A673 (cell line): ENCODE measurements around the gene LCE3E. TPM values are rescaled to one million over a fixed set of nuclear protein-coding genes. Genes with fewer than 3 reads are reported as not detected.
"Not testable (repeated sequence)": the region's sequence is repeated elsewhere in the genome, so short reads cannot be mapped to it uniquely, and the experiment has no call there.

Experiments used
- BruUV-seq: library from RNA; stranded (reverse); fragments of 400-500 nt; replicated peaks from 2 replicates; lab custom pipeline; 2021; lab: Mats Ljungman, UMichigan
- CTCF ChIA-PET: fragments of 300-600 bp; sonication (Branson Sonifier 250); formaldehyde crosslinking; loops from one replicate; lab custom pipeline; 2022; ENCODE audit warnings: antibody characterized with exemption; lab: Charles Lee
- POLR2A ChIA-PET: fragments of 300-600 bp; sonication (Branson Sonifier 250); formaldehyde crosslinking; loops from one replicate; lab custom pipeline; 2022; ENCODE audit warnings: antibody characterized with exemption; ENCODE audit not compliant: low non-redundant PET; lab: Charles Lee
- DNase-seq: peaks from one replicate; pipeline ENCODE4 v3.0.0-alpha.2; 2015; ENCODE audit warnings: low spot score
- H3K27ac ChIP-seq: fragments of 200-600 bp; sonication (generic); 2 replicates; pipeline ENCODE4 v1.5.1; 2016; ENCODE audit warnings: mixed run types, low read depth, mild to moderate bottlenecking, mixed read lengths, antibody characterized with exemption, low read length; ENCODE audit not compliant: poor library complexity, severe bottlenecking
- H3K27me3 ChIP-seq: fragments of 200-600 bp; sonication (generic); replicated peaks from 2 replicates; pipeline ENCODE4 v1.6.1; 2017; ENCODE audit warnings: mixed run types, low read depth, mild to moderate bottlenecking, mixed read lengths, antibody characterized with exemption, low read length; ENCODE audit not compliant: insufficient read depth, poor library complexity
- H3K36me3 ChIP-seq: fragments of 200-600 bp; sonication (generic); 2 replicates; pipeline ENCODE4 v1.6.1; 2016; ENCODE audit warnings: mixed run types, mild to moderate bottlenecking, mixed read lengths, antibody characterized with exemption, low read length; ENCODE audit not compliant: insufficient read depth, poor library complexity, severe bottlenecking
- H3K4me1 ChIP-seq: fragments of 200-600 bp; sonication (generic); 2 replicates; pipeline ENCODE4 v1.6.1; 2017; ENCODE audit warnings: mixed run types, mild to moderate bottlenecking, mixed read lengths, antibody characterized with exemption, low read length; ENCODE audit not compliant: insufficient read depth, poor library complexity, severe bottlenecking
- H3K4me3 ChIP-seq: fragments of 200-600 bp; sonication (generic); 2 replicates; pipeline ENCODE4 v1.5.1; 2016; ENCODE audit warnings: low read depth, mixed run types, mild to moderate bottlenecking, mixed read lengths, low read length; ENCODE audit not compliant: poor library complexity, severe bottlenecking
- H3K9me3 ChIP-seq: fragments of 200-600 bp; sonication (generic); 2 replicates; pipeline ENCODE4 v1.6.1; 2016; ENCODE audit warnings: mixed run types, low read depth, mild to moderate bottlenecking, mixed read lengths, antibody characterized with exemption, low read length; ENCODE audit not compliant: poor library complexity, severe bottlenecking
- EZH2 ChIP-seq: fragments of 200-600 bp; sonication (generic); IDR thresholded peaks from 2 replicates; pipeline ENCODE4 v1.6.1; 2017; ENCODE audit warnings: borderline replicate concordance, low read depth, mild to moderate bottlenecking, mixed read lengths, antibody characterized with exemption, low read length; ENCODE audit not compliant: poor library complexity, severe bottlenecking
- intact Hi-C: fragments of 100-400 bp; cut with micrococcal nuclease; formaldehyde crosslinking; loops from one replicate; pipeline ENCODE4 v1.10.0; 2022; ENCODE audit not compliant: unreplicated experiment
- total RNA-seq: library from RNA; stranded (reverse); gene quantifications from 2 replicates; pipeline ENCODE4 v1.2.3, GENCODE V29; 2021
- TF ChIP-seq, protein P1 (sequence below): fragments of 300-800, 200-600 bp; sonication (generic); conservative IDR thresholded peaks from 2 replicates; pipeline ENCODE4 v1.5.1; 2017; ENCODE audit warnings: low read depth, mild to moderate bottlenecking, antibody characterized with exemption, low read length, moderate library complexity, mixed read lengths

LCE3E gene
- total RNA-seq, 1 experiment from 2014 or later = not detected

DNA sequence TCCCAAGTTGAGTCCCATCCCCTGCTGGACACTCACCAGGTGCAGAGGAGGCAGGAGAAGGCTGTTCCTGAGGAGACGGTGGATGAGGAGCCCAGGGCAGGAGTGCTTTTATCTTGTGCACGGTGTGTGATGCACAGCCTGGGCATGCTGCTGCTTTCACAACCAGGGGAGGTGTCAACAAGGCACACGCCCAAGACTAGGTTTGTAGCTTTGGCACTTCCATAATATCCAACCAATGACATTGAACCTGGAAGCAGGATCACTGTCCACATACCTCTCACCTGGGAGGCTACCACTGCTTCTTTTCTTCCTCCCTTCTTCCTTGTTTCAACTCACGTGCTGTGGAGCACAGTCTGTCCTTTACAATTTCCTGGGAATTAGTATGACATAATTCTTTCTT, 13.9 kb upstream of the LCE3E start, which contains the start of gene LCE3D:
LCE3D (minus strand) TSS at position 84 of the 400 bp plus-strand sequence. CDS start 580 bp downstream, outside the sequence.
- Histone ChIP-seq H3K4me1 (no peaks in the 10 kb centered on the region), H3K9me3 (no peaks in the 10 kb centered on the region), H3K27me3 (peaks cover 23% of the 10 kb centered on the region), H3K4me3 (no peak within 1 kb of the TSS), H3K27ac (no peak within 1 kb of the TSS), H3K36me3 (no peaks in the 10 kb centered on the region)
- intact Hi-C loops = no loop called here
- DNase-seq = no peak
- BruUV-seq = no TSS peak
- CTCF ChIA-PET = no interaction called here
- no peak for TF ChIP-seq EZH2
- TF ChIP-seq, protein P1, sequence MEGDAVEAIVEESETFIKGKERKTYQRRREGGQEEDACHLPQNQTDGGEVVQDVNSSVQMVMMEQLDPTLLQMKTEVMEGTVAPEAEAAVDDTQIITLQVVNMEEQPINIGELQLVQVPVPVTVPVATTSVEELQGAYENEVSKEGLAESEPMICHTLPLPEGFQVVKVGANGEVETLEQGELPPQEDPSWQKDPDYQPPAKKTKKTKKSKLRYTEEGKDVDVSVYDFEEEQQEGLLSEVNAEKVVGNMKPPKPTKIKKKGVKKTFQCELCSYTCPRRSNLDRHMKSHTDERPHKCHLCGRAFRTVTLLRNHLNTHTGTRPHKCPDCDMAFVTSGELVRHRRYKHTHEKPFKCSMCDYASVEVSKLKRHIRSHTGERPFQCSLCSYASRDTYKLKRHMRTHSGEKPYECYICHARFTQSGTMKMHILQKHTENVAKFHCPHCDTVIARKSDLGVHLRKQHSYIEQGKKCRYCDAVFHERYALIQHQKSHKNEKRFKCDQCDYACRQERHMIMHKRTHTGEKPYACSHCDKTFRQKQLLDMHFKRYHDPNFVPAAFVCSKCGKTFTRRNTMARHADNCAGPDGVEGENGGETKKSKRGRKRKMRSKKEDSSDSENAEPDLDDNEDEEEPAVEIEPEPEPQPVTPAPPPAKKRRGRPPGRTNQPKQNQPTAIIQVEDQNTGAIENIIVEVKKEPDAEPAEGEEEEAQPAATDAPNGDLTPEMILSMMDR = no peak
- POLR2A ChIA-PET = no interaction called here

DNA sequence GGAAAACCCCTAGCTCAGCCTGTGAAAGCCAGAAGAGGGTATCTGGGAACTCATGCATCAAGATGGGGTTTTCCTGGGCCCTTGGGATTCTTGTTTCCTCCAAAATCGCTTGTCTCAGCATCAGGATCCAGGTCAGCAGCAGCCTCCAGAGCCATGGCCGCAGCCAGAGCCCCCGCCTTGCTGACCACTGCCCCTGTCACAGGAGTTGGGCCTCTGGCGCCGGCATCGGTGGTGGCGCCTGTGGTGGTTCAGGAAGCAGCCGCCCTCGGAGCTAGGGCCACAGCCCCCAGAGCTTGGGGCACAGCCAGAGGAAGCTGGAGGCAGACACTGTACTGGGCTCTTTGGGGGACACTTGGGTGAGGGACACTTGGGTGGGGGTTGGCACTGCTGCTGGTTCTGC, 12.9 kb upstream of the LCE3E start:
- not testable (repeated sequence) for BruUV-seq

DNA sequence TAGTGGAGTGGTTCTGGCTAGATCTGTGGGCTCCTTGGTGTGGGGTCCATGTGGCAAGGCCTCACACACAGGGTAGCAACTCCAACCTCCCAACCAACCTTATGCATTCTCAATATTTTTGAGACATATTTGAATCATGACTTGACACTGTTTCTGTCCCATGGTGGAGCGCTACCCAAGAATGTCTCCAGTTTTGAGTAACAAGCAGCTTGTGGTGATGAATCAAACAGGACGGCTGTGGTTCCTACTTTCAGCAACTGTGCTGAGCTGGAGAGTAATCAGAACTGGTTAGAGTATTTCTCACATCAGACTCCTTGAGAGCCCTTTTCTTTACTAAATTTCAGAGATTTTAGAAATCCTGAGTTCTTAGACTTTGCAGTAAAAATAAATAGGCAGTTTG, 10.6 kb upstream of the LCE3E start:
- Histone ChIP-seq H3K4me1 (no peaks in the 10 kb centered on the region), H3K27ac (no peak overlapping the region), H3K9me3 (no peaks in the 10 kb centered on the region), H3K36me3 (no peaks in the 10 kb centered on the region), H3K27me3 (peaks cover 17% of the 10 kb centered on the region), H3K4me3 (no peak overlapping the region)
- ChIA-PET POLR2A (no interaction called here), CTCF (no interaction called here)
- no TSS peak for BruUV-seq
- no peak for TF ChIP-seq EZH2
- TF ChIP-seq, protein P1 = no peak
- intact Hi-C loops = no loop called here
- DNase-seq = no peak

More for the DNA sequence above, 12.9 kb upstream of the LCE3E start:
- POLR2A ChIA-PET, CTCF ChIA-PET, H3K9me3 ChIP-seq, H3K4me3 ChIP-seq, H3K36me3 ChIP-seq, DNase-seq, H3K27ac ChIP-seq, intact Hi-C loops, H3K4me1 ChIP-seq: not testable (repeated sequence)
- peaks cover 23% of the 10 kb centered on the region for H3K27me3 ChIP-seq

DNA sequence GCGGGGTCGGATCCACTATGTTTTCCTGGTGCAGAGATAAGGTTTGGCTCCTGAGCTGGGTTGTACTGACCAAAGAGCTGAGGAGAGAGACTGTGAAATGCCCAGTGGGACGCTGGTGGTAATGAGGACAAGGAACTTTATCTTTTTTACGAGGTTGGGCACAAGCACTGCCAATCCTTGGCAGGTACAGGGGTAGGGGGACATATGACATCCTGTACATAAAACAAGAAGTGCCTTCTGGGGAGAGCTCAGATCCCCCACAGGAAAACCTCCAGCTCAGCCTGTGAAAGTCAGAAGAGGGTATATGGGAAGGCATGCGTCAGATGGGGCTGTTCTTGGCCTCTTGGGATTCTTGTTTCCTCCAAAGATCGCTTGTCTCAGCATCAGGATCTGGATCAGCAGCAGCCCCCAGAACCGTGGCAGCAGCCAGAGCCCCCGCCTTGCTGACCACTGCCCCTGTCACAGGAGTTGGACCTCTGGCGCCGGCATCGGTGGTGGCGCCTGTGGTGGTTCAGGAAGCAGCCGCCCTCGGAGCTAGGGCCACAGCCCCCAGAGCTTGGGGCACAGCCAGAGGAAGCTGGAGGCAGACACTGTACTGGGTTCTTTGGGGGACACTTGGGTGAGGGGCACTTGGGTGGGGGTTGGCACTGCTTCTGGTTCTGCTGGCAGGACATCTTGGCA, 905 bp downstream of the LCE3E start:
- H3K9me3 ChIP-seq = peaks cover 4% of the 10 kb centered on the region
- no peak overlapping the region for H3K4me3 ChIP-seq
- intact Hi-C loops = no loop called here
- CTCF ChIA-PET = no interaction called here
- no peaks in the 10 kb centered on the region for H3K4me1 ChIP-seq
- no peak for DNase-seq
- H3K27me3 ChIP-seq = no peaks in the 10 kb centered on the region
- H3K27ac ChIP-seq = no peak overlapping the region
- no peak for TF ChIP-seq EZH2
- H3K36me3 ChIP-seq = no peaks in the 10 kb centered on the region
- BruUV-seq = no TSS peak
- POLR2A ChIA-PET = no interaction called here
